CD4-positive, alpha-beta T cell (primary cell): ENCODE data around the gene BPIFB1. TPM values are rescaled to one million over a fixed set of nuclear protein-coding genes. Genes with fewer than 3 reads are reported as not detected.

Source experiments
- ATAC-seq: fragments of 200-7000 bp; cut with Tn5 transposase; one replicate; pipeline ENCODE4 v1.10.0; 2022; ENCODE audit warnings: mild to moderate bottlenecking; ENCODE audit not compliant: poor library complexity
- CTCF ChIA-PET: fragments of 350-600 bp; sonication (Branson Sonifier 250); formaldehyde crosslinking; loops from one replicate; lab custom pipeline; 2021; ENCODE audit warnings: antibody characterized with exemption, inconsistent platforms; lab: Charles Lee
- POLR2A ChIA-PET: fragments of 350-600 bp; sonication (Branson Sonifier 250); formaldehyde crosslinking; loops from one replicate; lab custom pipeline; 2021; ENCODE audit warnings: antibody characterized with exemption, inconsistent platforms; lab: Charles Lee
- DNase-seq, 14 experiments: peaks; one replicate each; pipeline ENCODE4 v3.0.0-alpha.2; 2013 to 2020; ENCODE audit warnings: mixed read lengths in 2 of 14
- H3K27ac ChIP-seq, 2 donors: one replicate each; pipeline versions ENCODE4 v1.5.1 to v1.7.0; 2013; ENCODE audit warnings: low read length in 2 of 2, low read depth in 1 of 2, mild to moderate bottlenecking in 1 of 2
- H3K27me3 ChIP-seq, 2 experiments: 1 replicate in 1 of 2; 2 replicates in 1 of 2; pipeline versions ENCODE4 v1.6.1 to v1.7.0; 2013; ENCODE audit warnings: low read length in 2 of 2, control low read depth in 1 of 2, mild to moderate bottlenecking in 1 of 2, moderate library complexity in 1 of 2; ENCODE audit not compliant: insufficient read depth in 2 of 2, control insufficient read depth in 1 of 2
- H3K36me3 ChIP-seq: one replicate; pipeline ENCODE4 v1.6.1; 2013; ENCODE audit warnings: low read length, control low read depth; ENCODE audit not compliant: insufficient read depth
- H3K4me1 ChIP-seq: one replicate; pipeline ENCODE4 v1.6.1; 2013; ENCODE audit warnings: low read length, control low read depth; ENCODE audit not compliant: insufficient read depth
- H3K4me3 ChIP-seq: one replicate; pipeline ENCODE4 v1.5.1; 2013; ENCODE audit warnings: mild to moderate bottlenecking, low read length, moderate library complexity
- H3K9me3 ChIP-seq, 2 experiments: 1 replicate in 1 of 2; 2 replicates in 1 of 2; pipeline versions ENCODE4 v1.6.1 to v1.7.0; 2013; ENCODE audit warnings: low read length in 2 of 2, mild to moderate bottlenecking in 2 of 2, control low read depth in 1 of 2, moderate library complexity in 1 of 2; ENCODE audit not compliant: control insufficient read depth in 1 of 2, insufficient read depth in 1 of 2
- H3K27ac Mint-ChIP-seq: one replicate; pipeline ENCODE4 v1.8.0; 2020; ENCODE audit warnings: mixed read lengths
- H3K27me3 Mint-ChIP-seq: one replicate; pipeline ENCODE4 v1.8.0; 2021; ENCODE audit warnings: mixed read lengths
- H3K36me3 Mint-ChIP-seq: one replicate; pipeline ENCODE4 v1.8.0; 2021; ENCODE audit warnings: low read depth, mixed read lengths
- H3K4me1 Mint-ChIP-seq: one replicate; pipeline ENCODE4 v1.8.0; 2021; ENCODE audit warnings: low read depth, mixed read lengths
- H3K4me3 Mint-ChIP-seq: one replicate; pipeline ENCODE4 v1.8.0; 2020; ENCODE audit warnings: mild to moderate bottlenecking, mixed read lengths
- H3K9me3 Mint-ChIP-seq: one replicate; pipeline ENCODE4 v1.8.0; 2020; ENCODE audit warnings: mixed read lengths
- intact Hi-C, 2 experiments: fragments of 100-400 bp; cut with DNase I in 1 of 2; cut with micrococcal nuclease in 1 of 2; formaldehyde crosslinking; loops; one replicate each; pipeline versions ENCODE4 v1.15.1 to v1.9.0; 2023 to 2025; cut with DNase I, micrococcal nuclease
- total RNA-seq, 174 experiments: library from RNA in 2 of 174; stranded (reverse) in 2 of 174; gene quantifications; one replicate each; pipeline ENCODE4 v1.2.3 and lab custom pipeline; 2021 to 2026
- TF ChIP-seq, protein P1 (sequence below): fragments of 200-600 bp; IDR thresholded peaks from one replicate; pipeline ENCODE4 v1.8.0; 2022; ENCODE audit warnings: antibody characterized with exemption, mild to moderate bottlenecking

The BPIFB1 gene
- total RNA-seq, 2 experiments from 2014 or later: not detected

DNA sequence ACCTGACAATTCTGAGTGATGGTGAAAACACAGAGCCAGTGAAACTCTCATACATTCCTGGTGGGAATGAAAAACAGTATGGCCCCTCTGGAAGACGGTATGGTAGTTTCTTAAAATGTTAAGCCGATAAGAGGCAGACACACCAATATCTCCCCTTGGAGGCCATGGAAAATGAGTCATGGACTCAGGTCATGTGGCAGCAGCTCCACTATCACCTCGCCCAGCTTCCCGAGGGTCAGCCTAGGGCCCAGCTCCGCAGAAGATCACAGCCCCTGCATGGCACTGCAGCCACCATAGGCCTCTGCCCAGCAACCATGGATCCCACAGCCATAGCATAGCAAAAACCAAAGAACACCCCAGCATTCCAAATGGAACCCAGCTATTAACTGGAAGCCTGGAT, 25.8 kb upstream of the BPIFB1 start:
- intact Hi-C loops: no loop called here
- ATAC-seq: no peak
- peaks cover 48% of the 10 kb centered on the region for H3K27me3 Mint-ChIP-seq

DNA sequence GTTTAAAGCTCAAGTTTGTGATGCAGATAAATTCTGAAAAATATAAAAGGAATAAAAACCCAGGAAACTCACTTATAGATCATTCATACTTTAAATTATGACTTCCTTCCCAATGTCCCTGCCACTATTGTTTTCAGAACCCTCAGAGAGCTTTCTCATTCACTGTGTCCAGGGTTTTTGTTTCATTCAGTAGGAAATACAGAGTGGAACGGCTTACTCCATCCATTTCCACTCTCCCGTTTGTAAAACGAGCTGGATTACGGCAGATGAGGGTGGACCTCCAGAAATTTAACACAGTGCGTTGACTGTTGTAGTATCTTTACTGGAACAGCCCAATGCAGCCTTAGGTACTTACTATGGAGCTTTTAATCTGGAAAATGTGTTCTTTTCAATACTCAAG, 23.6 kb upstream of the BPIFB1 start:
- Mint-ChIP-seq H3K4me1 (no peaks in the 10 kb centered on the region), H3K27ac (no peak overlapping the region), H3K36me3 (no peaks in the 10 kb centered on the region), H3K4me3 (no peak overlapping the region), H3K9me3 (no peaks in the 10 kb centered on the region), H3K27me3 (peaks cover 53% of the 10 kb centered on the region)
- H3K4me1 ChIP-seq: no peaks in the 10 kb centered on the region
- POLR2A ChIA-PET: no interaction called here
- H3K9me3 ChIP-seq: peaks cover 0 to 4% of the 10 kb centered on the region in 2 experiments
- no peak overlapping the region for H3K27ac ChIP-seq
- CTCF ChIA-PET: no interaction called here
- no peaks in the 10 kb centered on the region for H3K27me3 ChIP-seq
- no peaks in the 10 kb centered on the region for H3K36me3 ChIP-seq
- intact Hi-C loops: no loop called here
- DNase-seq (no peak), ATAC-seq (no peak)
- TF ChIP-seq, protein P1, sequence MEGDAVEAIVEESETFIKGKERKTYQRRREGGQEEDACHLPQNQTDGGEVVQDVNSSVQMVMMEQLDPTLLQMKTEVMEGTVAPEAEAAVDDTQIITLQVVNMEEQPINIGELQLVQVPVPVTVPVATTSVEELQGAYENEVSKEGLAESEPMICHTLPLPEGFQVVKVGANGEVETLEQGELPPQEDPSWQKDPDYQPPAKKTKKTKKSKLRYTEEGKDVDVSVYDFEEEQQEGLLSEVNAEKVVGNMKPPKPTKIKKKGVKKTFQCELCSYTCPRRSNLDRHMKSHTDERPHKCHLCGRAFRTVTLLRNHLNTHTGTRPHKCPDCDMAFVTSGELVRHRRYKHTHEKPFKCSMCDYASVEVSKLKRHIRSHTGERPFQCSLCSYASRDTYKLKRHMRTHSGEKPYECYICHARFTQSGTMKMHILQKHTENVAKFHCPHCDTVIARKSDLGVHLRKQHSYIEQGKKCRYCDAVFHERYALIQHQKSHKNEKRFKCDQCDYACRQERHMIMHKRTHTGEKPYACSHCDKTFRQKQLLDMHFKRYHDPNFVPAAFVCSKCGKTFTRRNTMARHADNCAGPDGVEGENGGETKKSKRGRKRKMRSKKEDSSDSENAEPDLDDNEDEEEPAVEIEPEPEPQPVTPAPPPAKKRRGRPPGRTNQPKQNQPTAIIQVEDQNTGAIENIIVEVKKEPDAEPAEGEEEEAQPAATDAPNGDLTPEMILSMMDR: no peak
- H3K4me3 ChIP-seq: no peak overlapping the region

More for the DNA sequence above, 25.8 kb upstream of the BPIFB1 start:
- Mint-ChIP-seq H3K27ac (no peak overlapping the region), H3K9me3 (no peaks in the 10 kb centered on the region), H3K4me3 (no peak overlapping the region), H3K36me3 (no peaks in the 10 kb centered on the region), H3K4me1 (no peaks in the 10 kb centered on the region)
- no peak for DNase-seq
- Histone ChIP-seq H3K9me3 (peaks cover 0 to 8% of the 10 kb centered on the region in 2 experiments), H3K4me1 (no peaks in the 10 kb centered on the region), H3K4me3 (no peak overlapping the region), H3K36me3 (no peaks in the 10 kb centered on the region), H3K27me3 (no peaks in the 10 kb centered on the region), H3K27ac (no peak overlapping the region)
- ChIA-PET CTCF (interaction anchor here (0.6 kb wide), 2 partner anchors 467 to 892 kb away, joined by 3 to 4 read pairs; no protein-coding TSS in a partner anchor), POLR2A (no interaction called here)
- TF ChIP-seq, protein P1: no peak

DNA sequence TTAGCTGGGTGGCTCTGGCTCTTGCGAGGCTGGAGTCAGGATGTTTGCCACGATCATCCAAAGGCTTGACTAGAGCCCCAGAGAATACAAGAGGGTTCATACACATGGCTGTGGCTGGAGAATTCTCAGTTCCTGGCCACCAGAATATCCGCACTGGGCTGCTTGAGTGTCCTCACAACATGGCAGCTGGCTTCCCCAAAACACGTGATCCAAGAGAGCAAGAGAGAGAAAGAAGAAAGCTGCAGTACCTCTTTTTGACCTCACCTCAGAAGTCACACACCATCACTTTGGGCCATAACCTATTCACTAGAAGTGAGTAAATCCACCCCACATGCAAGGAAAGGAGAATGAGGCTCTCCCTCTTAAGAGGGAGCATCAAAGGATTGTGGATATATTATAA, 21.5 kb upstream of the BPIFB1 start:
- CTCF ChIA-PET: no interaction called here
- intact Hi-C loops: no loop called here
- no peak overlapping the region for H3K4me3 Mint-ChIP-seq
- Histone ChIP-seq H3K4me3 (no peak overlapping the region), H3K4me1 (no peaks in the 10 kb centered on the region), H3K36me3 (no peaks in the 10 kb centered on the region), H3K9me3 (peaks cover 0 to 4% of the 10 kb centered on the region in 2 experiments), H3K27ac (no peak overlapping the region), H3K27me3 (peaks cover 6 to 9% of the 10 kb centered on the region in 2 experiments)
- ATAC-seq (no peak), DNase-seq (no peak)
- H3K4me1 Mint-ChIP-seq: no peaks in the 10 kb centered on the region
- no peaks in the 10 kb centered on the region for H3K36me3 Mint-ChIP-seq
- TF ChIP-seq, protein P1: no peak
- H3K27me3 Mint-ChIP-seq: peaks cover 56% of the 10 kb centered on the region
- H3K27ac Mint-ChIP-seq: no peak overlapping the region
- H3K9me3 Mint-ChIP-seq: no peaks in the 10 kb centered on the region
- POLR2A ChIA-PET: no interaction called here
